HCT116 (cell line): Measurements from ENCODE around the gene TRIB2. TPM values are rescaled to one million over a fixed set of nuclear protein-coding genes. Genes with fewer than 3 reads are reported as not detected.

Source experiments
- ATAC-seq: fragments of 200-7000 bp; cut with Tn5 transposase; 2 replicates; pipeline ENCODE4 v1.9.1; 2020; ENCODE audit warnings: mild to moderate bottlenecking, moderate library complexity
- BruUV-seq: library from RNA; stranded (reverse); fragments of 400-500 nt; replicated peaks from 2 replicates; lab custom pipeline; 2021; lab: Mats Ljungman, UMichigan
- CTCF ChIA-PET: fragments of 300-600 bp; sonication (Branson Sonifier 250); formaldehyde crosslinking; loops from one replicate; lab custom pipeline; 2021; ENCODE audit warnings: antibody characterized with exemption; lab: Charles Lee
- POLR2A ChIA-PET: fragments of 300-600, 350-600 bp; sonication (Branson Sonifier 250); formaldehyde crosslinking; loops from one replicate; lab custom pipeline; 2021; ENCODE audit warnings: antibody characterized with exemption; lab: Charles Lee
- RAD21 ChIA-PET, 2 experiments: fragments of 300-600 bp; sonication (Branson Sonifier 250); formaldehyde crosslinking; loops; one replicate each; lab custom pipeline; 2023; ENCODE audit warnings: low total read pairs in 2 of 2; ENCODE audit not compliant: uncharacterized antibody in 2 of 2, unreplicated experiment in 2 of 2, low non-redundant PET in 1 of 2; lab: Charles Lee
- DNase-seq: peaks from one replicate; pipeline ENCODE4 v3.0.0-alpha.2; 2010; ENCODE audit warnings: low read depth, low spot score
- H2AFZ ChIP-seq: fragments of 200-600 bp; shearing (Covaris generic), sonication (generic); 2 replicates; pipeline ENCODE4 v1.6.1; 2017; ENCODE audit warnings: low read depth, mixed run types, mixed read lengths, antibody characterized with exemption, low read length; ENCODE audit not compliant: poor library complexity, severe bottlenecking
- H3K27ac ChIP-seq: 2 replicates; pipeline ENCODE4 v1.5.1; 2012; ENCODE audit warnings: low read depth, low read length
- H3K27me3 ChIP-seq: fragments of 200-600 bp; sonication (generic); 2 replicates; pipeline ENCODE4 v1.6.1; 2016; ENCODE audit warnings: mixed run types, low read length, mixed read lengths; ENCODE audit not compliant: insufficient read depth
- H3K36me3 ChIP-seq, 2 experiments: fragments of 200-500 bp in 1 of 2; fragments of 200-600 bp in 1 of 2; sonication (Bioruptor generic) in 1 of 2; sonication (generic) in 1 of 2; 2 replicates each; pipeline versions ENCODE4 v1.5.1 to v1.6.1; 2014 to 2016; ENCODE audit warnings: low read length in 2 of 2, inconsistent platforms in 1 of 2, mixed read lengths in 1 of 2, mixed run types in 1 of 2; ENCODE audit not compliant: insufficient read depth in 2 of 2, control insufficient read depth in 1 of 2
- H3K4me1 ChIP-seq, 2 experiments: fragments of 200-600 bp in 1 of 2; sonication (generic) in 1 of 2; 2 replicates each; pipeline versions ENCODE4 v1.5.1 to v1.6.1; 2012 to 2017; ENCODE audit warnings: low read length in 2 of 2, inconsistent platforms in 1 of 2, mild to moderate bottlenecking in 1 of 2, mixed read lengths in 1 of 2, mixed run types in 1 of 2, moderate library complexity in 1 of 2; ENCODE audit not compliant: insufficient read depth in 2 of 2, control insufficient read depth in 1 of 2
- H3K4me2 ChIP-seq: fragments of 200-600 bp; sonication (generic); 2 replicates; pipeline ENCODE4 v1.6.1; 2017; ENCODE audit warnings: mixed run types, low read length, mixed read lengths
- H3K4me3 ChIP-seq, 2 experiments: fragments of 200-600 bp in 1 of 2; sonication (generic) in 1 of 2; replicated peaks in 1 of 2; 2 replicates each; pipeline ENCODE4 v1.5.1; 2011 to 2016; ENCODE audit warnings: low read length in 2 of 2, control low read depth in 1 of 2, low read depth in 1 of 2, mild to moderate bottlenecking in 1 of 2, mixed read lengths in 1 of 2, mixed run types in 1 of 2
- H3K79me2 ChIP-seq: fragments of 200-600 bp; sonication (generic); 2 replicates; pipeline ENCODE4 v1.6.1; 2017; ENCODE audit warnings: mild to moderate bottlenecking, mixed run types, low read length, moderate library complexity, mixed read lengths; ENCODE audit not compliant: insufficient read depth
- H3K9ac ChIP-seq: fragments of 200-600 bp; sonication (generic); 2 replicates; pipeline ENCODE4 v1.6.1; 2016; ENCODE audit warnings: low read length, mixed read lengths
- H3K9me2 ChIP-seq: fragments of 200-600 bp; sonication (generic), shearing (Covaris generic); 2 replicates; pipeline ENCODE4 v1.6.1; 2017; ENCODE audit warnings: mixed run types, mild to moderate bottlenecking, moderate library complexity; ENCODE audit not compliant: insufficient read depth
- H3K9me3 ChIP-seq, 2 experiments: fragments of 200-500 bp in 1 of 2; fragments of 200-600 bp in 1 of 2; sonication (Bioruptor generic) in 1 of 2; sonication (generic) in 1 of 2; 2 replicates each; pipeline ENCODE4 v1.6.1; 2014 to 2017; ENCODE audit warnings: low read length in 2 of 2, mixed read lengths in 2 of 2, inconsistent platforms in 1 of 2, low read depth in 1 of 2, mild to moderate bottlenecking in 1 of 2, mixed run types in 1 of 2, moderate library complexity in 1 of 2; ENCODE audit not compliant: control insufficient read depth in 1 of 2, insufficient read depth in 1 of 2
- H4K20me1 ChIP-seq: fragments of 200-600 bp; sonication (generic), shearing (Covaris generic); 2 replicates; pipeline ENCODE4 v1.6.1; 2017; ENCODE audit warnings: mixed run types, mild to moderate bottlenecking, moderate library complexity; ENCODE audit not compliant: insufficient read depth
- ATF3 ChIP-seq: IDR thresholded peaks from 2 replicates; pipeline ENCODE4 v1.6.1; 2012
- CTCF ChIP-seq, 3 experiments: fragments of 200-600 bp in 1 of 3; sonication (generic) in 1 of 3; IDR thresholded peaks in 2 of 3; conservative IDR thresholded peaks in 1 of 3; 2 replicates each; pipeline ENCODE4 v1.5.1; 2012 to 2017; ENCODE audit warnings: low read depth in 2 of 3, low read length in 2 of 3, antibody characterized with exemption in 1 of 3, borderline replicate concordance in 1 of 3, control low read depth in 1 of 3, mild to moderate bottlenecking in 1 of 3, mixed read lengths in 1 of 3, mixed run types in 1 of 3, moderate library complexity in 1 of 3; ENCODE audit not compliant: insufficient read depth in 1 of 3
- ELF1 ChIP-seq: IDR thresholded peaks from 2 replicates; pipeline ENCODE4 v1.6.1; 2012; ENCODE audit warnings: low read depth, borderline replicate concordance
- EZH2phosphoT487 ChIP-seq: fragments of 200-600 bp; IDR thresholded peaks from 2 replicates; pipeline ENCODE4 v1.6.1; 2018; ENCODE audit warnings: antibody characterized with exemption, borderline replicate concordance
- JUND ChIP-seq: IDR thresholded peaks from 2 replicates; pipeline ENCODE4 v1.6.1; 2012
- POLR2AphosphoS5 ChIP-seq: IDR thresholded peaks from 2 replicates; pipeline ENCODE4 v1.6.1; 2011; ENCODE audit warnings: mild to moderate bottlenecking, low read depth, low read length, moderate library complexity
- SP1 ChIP-seq: IDR thresholded peaks from 2 replicates; pipeline ENCODE4 v1.6.1; 2012; ENCODE audit warnings: low read depth
- SRF ChIP-seq: IDR thresholded peaks from 2 replicates; pipeline ENCODE4 v1.6.1; 2012; ENCODE audit warnings: low read depth
- TCF7L2 ChIP-seq: IDR thresholded peaks from 2 replicates; pipeline ENCODE4 v1.7.0; 2011; ENCODE audit warnings: borderline replicate concordance, inconsistent platforms; ENCODE audit not compliant: insufficient read depth, insufficient read length; ENCODE audit errors: extremely low read depth
- YY1 ChIP-seq: IDR thresholded peaks from 2 replicates; pipeline ENCODE4 v1.6.1; 2011; ENCODE audit warnings: low read length, low read depth, moderate library complexity, mild to moderate bottlenecking; ENCODE audit not compliant: insufficient replicate concordance; ENCODE audit errors: extremely low read depth
- ZFX ChIP-seq: fragments of 450-650 bp; IDR thresholded peaks from 2 replicates; pipeline ENCODE4 v1.6.1; 2017
- intact Hi-C: fragments of 100-400 bp; cut with micrococcal nuclease; formaldehyde crosslinking; loops from 2 replicates; pipeline ENCODE4 v1.10.0; 2022
- total RNA-seq: library from RNA; stranded (reverse); gene quantifications from one replicate; pipeline ENCODE4 v1.2.1, GENCODE V29; 2021; ENCODE audit not compliant: unreplicated experiment

Gene TRIB2
- total RNA-seq, 1 experiment from 2014 or later, result 12.4 TPM

- intact Hi-C loops, result no loop called here
- POLR2A ChIA-PET, result no interaction called here
- H3K36me3 ChIP-seq, result no peaks in the 10 kb centered on the region
- H3K4me2 ChIP-seq, result no peak overlapping the region
- no peak overlapping the region for H3K27ac ChIP-seq
- no peaks in the 10 kb centered on the region for H3K79me2 ChIP-seq
- H2AFZ ChIP-seq, result no peak overlapping the region
- H3K4me1 ChIP-seq, result no peaks in the 10 kb centered on the region
- RAD21 ChIA-PET, result no interaction called here
- no peak for DNase-seq
- CTCF ChIA-PET, result no interaction called here
- H3K9me2 ChIP-seq, result 0 out of 2 replicates have a peak, but pooled peaks cover 4% of the 10 kb centered on the region
- no peak for ATAC-seq
- peaks cover 9% of the 10 kb centered on the region; the same call in 1 of the 2 replicates for H3K27me3 ChIP-seq
- TF ChIP-seq TCF7L2 (no peak), POLR2AphosphoS5 (no peak), EZH2phosphoT487 (no peak), JUND (no peak), YY1 (no peak), ZFX (no peak), ATF3 (no peak), CTCF (IDR thresholded peaks at IDR 0.05 in 2 of 3, conservative IDR thresholded peaks at IDR 0.05 in 1 of 3; ENCODE audit: borderline replicate concordance in 1 of 3, insufficient read depth in 1 of 3, low read depth in 2 of 3, low read length in 2 of 3) (no peak), SRF (no peak), ELF1 (no peak), SP1 (no peak)
- TF ChIP-seq, all 23 proteins: peak for 0
- BruUV-seq, result no TSS peak
- no peaks in the 10 kb centered on the region for H3K9me3 ChIP-seq
- H4K20me1 ChIP-seq, result no peaks in the 10 kb centered on the region
- H3K4me3 ChIP-seq, result no peak overlapping the region
- H3K9ac ChIP-seq, result no peak overlapping the region
Observed at GRCh38 chr2:12769492-12770105, 52.9 kb downstream of the TRIB2 start.
